ENCODE measurements around the gene CSRP1. TPM values are rescaled to one million over a fixed set of nuclear protein-coding genes. Genes with fewer than 3 reads are reported as not detected.
A peak's percentile ranks its signal among the peaks of the same experiment; 100 is the strongest.
"Not testable (repeated sequence)": the region's sequence is repeated elsewhere in the genome, so short reads cannot be mapped to it uniquely, and the experiment has no call there.

The CSRP1 gene
- total RNA-seq, 1 donor from 2014 or later: 823 TPM

DNA sequence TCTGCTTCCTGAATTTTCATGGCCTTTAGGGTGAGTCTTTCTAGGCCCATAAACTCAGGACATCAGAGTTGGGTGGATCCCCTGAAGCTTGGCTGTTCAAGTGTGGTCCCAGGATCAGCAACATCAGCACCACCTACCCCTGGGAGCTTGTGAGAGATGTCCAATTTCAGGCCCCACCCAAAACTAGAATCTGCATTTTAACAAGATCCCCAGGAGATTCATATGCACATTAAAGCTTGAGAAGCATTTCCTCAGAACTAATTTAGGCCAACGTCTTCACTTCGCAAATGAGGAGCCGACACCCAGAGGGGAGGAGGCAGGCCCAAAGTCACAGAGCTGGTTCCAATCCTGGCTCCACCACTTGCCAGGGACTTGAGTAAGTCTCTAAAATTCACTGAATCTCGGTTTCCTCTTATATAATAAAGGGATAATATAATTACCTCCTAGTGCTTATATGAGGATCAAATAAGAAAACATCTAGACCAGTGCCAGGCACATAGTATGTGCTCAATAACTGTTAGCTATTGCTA is 27.7 kb downstream of the CSRP1 start:
- Histone ChIP-seq H3K4me3 (ENCODE audit: low read depth, low read length) (no peak overlapping the region), H3K36me3 (ENCODE audit: control insufficient read depth, insufficient read depth, low read length) (peaks cover 4% of the 10 kb centered on the region), H3K27me3 (ENCODE audit: control insufficient read depth, insufficient read depth, low read length) (peaks cover 2% of the 10 kb centered on the region)
- no peak for DNase-seq (ENCODE audit: low read depth)
- TF ChIP-seq CTCF (IDR thresholded peaks at IDR 0.05; ENCODE audit: insufficient read depth, low read length, poor library complexity, severe bottlenecking): no peak

DNA sequence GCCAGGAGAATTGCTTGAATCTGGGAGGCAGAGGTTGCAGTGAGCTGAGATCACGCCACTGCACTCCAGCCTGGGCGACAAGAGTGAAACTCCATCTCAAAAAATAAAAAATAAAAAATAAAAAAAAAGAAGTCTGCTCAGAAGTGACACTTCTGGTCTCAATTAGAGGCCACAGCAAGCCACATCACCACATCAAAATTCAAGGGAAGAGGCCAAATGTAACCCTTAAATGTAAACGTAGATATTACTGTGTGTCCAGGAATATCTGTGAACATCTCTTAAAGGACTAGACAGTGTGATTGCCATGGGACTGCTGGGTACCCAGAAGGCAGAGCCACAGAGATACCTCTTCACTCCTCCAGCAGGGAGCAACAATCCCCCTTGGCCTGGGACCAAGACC is 28.3 kb downstream of the CSRP1 start:
- H3K27me3 ChIP-seq (ENCODE audit: control insufficient read depth, insufficient read depth, low read length); H3K4me3 ChIP-seq (ENCODE audit: low read depth, low read length): not testable (repeated sequence)

GRCh38 chr1:201476670-201477344 is 30.1 kb downstream of the CSRP1 start:
- Histone ChIP-seq H3K36me3 (ENCODE audit: control insufficient read depth, insufficient read depth, low read length) (no peaks in the 10 kb centered on the region), H3K4me3 (ENCODE audit: low read depth, low read length) (no peak overlapping the region), H3K27me3 (ENCODE audit: control insufficient read depth, insufficient read depth, low read length) (peaks cover 2% of the 10 kb centered on the region)
- DNase-seq (ENCODE audit: low read depth): peak; percentile 79
- TF ChIP-seq CTCF (IDR thresholded peaks at IDR 0.05; ENCODE audit: insufficient read depth, low read length, poor library complexity, severe bottlenecking): peak; percentile 32

More for the DNA sequence above, 28.3 kb downstream of the CSRP1 start:
- not testable (repeated sequence) for H3K36me3 ChIP-seq (ENCODE audit: control insufficient read depth, insufficient read depth, low read length); DNase-seq (ENCODE audit: low read depth)

GRCh38 chr1:201475915-201476669 is 30.8 kb downstream of the CSRP1 start:
- H3K4me3 ChIP-seq (ENCODE audit: low read depth, low read length): no peak overlapping the region
- DNase-seq (ENCODE audit: low read depth): no peak
- no peaks in the 10 kb centered on the region for H3K36me3 ChIP-seq (ENCODE audit: control insufficient read depth, insufficient read depth, low read length)
- no peaks in the 10 kb centered on the region for H3K27me3 ChIP-seq (ENCODE audit: control insufficient read depth, insufficient read depth, low read length)
- TF ChIP-seq CTCF (IDR thresholded peaks at IDR 0.05; ENCODE audit: insufficient read depth, low read length, poor library complexity, severe bottlenecking): no peak

DNA sequence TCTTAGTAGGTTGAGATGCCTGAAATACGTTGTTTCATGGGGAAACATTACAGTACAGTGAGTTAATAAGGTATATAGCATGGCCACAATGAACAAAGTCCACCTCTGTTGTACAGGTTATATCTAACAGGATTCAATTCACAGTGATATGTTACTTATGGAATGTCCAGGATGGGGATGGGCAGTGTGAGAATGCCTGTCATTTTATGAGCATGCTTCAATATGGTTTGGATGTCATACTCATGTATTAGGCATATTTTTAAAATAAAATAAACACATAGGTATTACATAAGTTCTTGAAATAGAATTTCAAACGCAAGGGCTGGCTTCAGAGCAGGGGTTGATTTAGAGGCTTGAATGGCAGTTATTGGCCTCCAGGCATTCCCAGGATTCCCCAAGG is 31.8 kb downstream of the CSRP1 start:
- Histone ChIP-seq H3K4me3 (ENCODE audit: low read depth, low read length) (no peak overlapping the region), H3K27me3 (ENCODE audit: control insufficient read depth, insufficient read depth, low read length) (no peaks in the 10 kb centered on the region), H3K36me3 (ENCODE audit: control insufficient read depth, insufficient read depth, low read length) (no peaks in the 10 kb centered on the region)
- TF ChIP-seq CTCF (IDR thresholded peaks at IDR 0.05; ENCODE audit: insufficient read depth, low read length, poor library complexity, severe bottlenecking): no peak
- no peak for DNase-seq (ENCODE audit: low read depth)

DNA sequence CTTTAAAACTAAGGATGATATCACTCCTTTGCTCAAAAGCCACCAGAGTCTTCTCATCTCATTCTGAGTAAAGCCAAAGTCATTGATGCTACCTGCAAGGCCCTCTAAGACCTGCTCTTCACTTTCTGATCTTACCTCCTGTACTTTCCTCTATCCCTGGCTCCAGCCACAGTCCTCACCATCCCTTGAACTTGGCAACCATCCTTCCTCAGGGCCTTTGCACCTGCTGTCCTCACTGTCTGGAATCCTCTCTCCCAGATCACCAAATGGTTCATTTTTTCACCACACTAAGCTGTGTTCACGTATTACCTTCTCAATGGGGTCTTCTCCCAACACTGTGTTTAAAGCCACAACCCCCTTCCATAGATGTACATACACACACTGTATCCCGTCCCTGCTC is 33.6 kb downstream of the CSRP1 start:
- no peak for DNase-seq (ENCODE audit: low read depth)
- TF ChIP-seq CTCF (IDR thresholded peaks at IDR 0.05; ENCODE audit: insufficient read depth, low read length, poor library complexity, severe bottlenecking): no peak
- Histone ChIP-seq H3K27me3 (ENCODE audit: control insufficient read depth, insufficient read depth, low read length) (no peaks in the 10 kb centered on the region), H3K4me3 (ENCODE audit: low read depth, low read length) (no peak overlapping the region), H3K36me3 (ENCODE audit: control insufficient read depth, insufficient read depth, low read length) (no peaks in the 10 kb centered on the region)

GRCh38 chr1:201472321-201472720 is 34.6 kb downstream of the CSRP1 start:
- not testable (repeated sequence) for DNase-seq (ENCODE audit: low read depth); H3K4me3 ChIP-seq (ENCODE audit: low read depth, low read length); H3K27me3 ChIP-seq (ENCODE audit: control insufficient read depth, insufficient read depth, low read length); H3K36me3 ChIP-seq (ENCODE audit: control insufficient read depth, insufficient read depth, low read length)
